GM12878 (cell line): ENCODE results near the gene MID1. TPM values are rescaled to one million over a fixed set of nuclear protein-coding genes. Genes with fewer than 3 reads are reported as not detected.

Source experiments
- ATAC-seq: fragments of 200-7000 bp; cut with Tn5 transposase; 3 replicates; pipeline ENCODE4 v1.9.1; 2020; ENCODE audit warnings: mild to moderate bottlenecking, moderate library complexity
- BruUV-seq: library from RNA; stranded (reverse); fragments of 400-500 nt; replicated peaks from 2 replicates; lab custom pipeline; 2021; lab: Mats Ljungman, UMichigan
- CTCF ChIA-PET: fragments of 300-600 bp; sonication (Branson Sonifier 250); formaldehyde crosslinking; extraction: SDS; loops from one replicate; lab custom pipeline; 2021; ENCODE audit warnings: inconsistent platforms; lab: Yijun Ruan, JAX
- POLR2A ChIA-PET: fragments of 350-600 bp; formaldehyde crosslinking; extraction: SDS; loops from one replicate; lab custom pipeline; 2021; ENCODE audit warnings: inconsistent platforms; lab: Charles Lee
- RAD21 ChIA-PET: fragments of 300-600 bp; sonication (Branson Sonifier 250); formaldehyde crosslinking; loops from one replicate; lab custom pipeline; 2023; ENCODE audit warnings: antibody characterized with exemption; ENCODE audit not compliant: unreplicated experiment; lab: Charles Lee
- SMC1A ChIA-PET: fragments of 300-600 bp; sonication (Branson Sonifier 250); formaldehyde crosslinking; loops from one replicate; lab custom pipeline; 2023; ENCODE audit not compliant: unreplicated experiment, uncharacterized antibody; lab: Charles Lee
- DNase-seq: peaks from one replicate; pipeline ENCODE4 v3.0.0-alpha.2; 2011; ENCODE audit warnings: low read depth, low spot score
- FAIRE-seq: peaks from 3 replicates; lab custom pipeline; 2011; peaks lifted over from hg19 to GRCh38; lab: Jason Lieb, UNC
- H2AFZ ChIP-seq: 2 replicates; pipeline ENCODE4 v1.6.0; 2011; ENCODE audit warnings: low read depth, low read length, control low read depth; ENCODE audit not compliant: control insufficient read depth
- H3K27ac ChIP-seq: 2 replicates; pipeline ENCODE4 v1.5.1; 2011; ENCODE audit warnings: control low read depth; ENCODE audit not compliant: control insufficient read depth, insufficient read depth
- H3K27me3 ChIP-seq, 2 experiments: replicated peaks in 1 of 2; 2 replicates each; pipeline versions ENCODE4 v1.6.0 to v1.6.1; 2011; ENCODE audit warnings: low read length in 1 of 2; ENCODE audit not compliant: control insufficient read depth in 2 of 2, insufficient read depth in 2 of 2
- H3K36me3 ChIP-seq, 2 experiments: 2 replicates each; pipeline ENCODE4 v1.5.1; 2011; ENCODE audit warnings: low read length in 1 of 2; ENCODE audit not compliant: control insufficient read depth in 2 of 2, insufficient read depth in 2 of 2
- H3K4me1 ChIP-seq: 2 replicates; pipeline ENCODE4 v1.6.1; 2011; ENCODE audit warnings: mild to moderate bottlenecking, low read length, moderate library complexity, mixed read lengths; ENCODE audit not compliant: control insufficient read depth, insufficient read depth
- H3K4me2 ChIP-seq: 2 replicates; pipeline ENCODE4 v1.6.0; 2011; ENCODE audit warnings: control low read depth; ENCODE audit not compliant: control insufficient read depth, insufficient read depth
- H3K4me3 ChIP-seq: fragments of 200-600 bp; sonication (generic); 2 replicates; pipeline ENCODE4 v1.5.1; 2016
- H3K79me2 ChIP-seq: 2 replicates; pipeline ENCODE4 v1.6.0; 2011; ENCODE audit warnings: low read length; ENCODE audit not compliant: control insufficient read depth, insufficient read depth
- H3K9ac ChIP-seq: 2 replicates; pipeline ENCODE4 v1.8.0; 2011; ENCODE audit warnings: low read length, control low read depth, mixed read lengths; ENCODE audit not compliant: control insufficient read depth, insufficient read depth
- H3K9me3 ChIP-seq: replicated peaks from 3 replicates; pipeline ENCODE4 v1.5.1; 2011; ENCODE audit warnings: mild to moderate bottlenecking, low read length; ENCODE audit not compliant: control insufficient read depth, insufficient read depth
- H4K20me1 ChIP-seq: 2 replicates; pipeline ENCODE4 v1.6.0; 2011; ENCODE audit not compliant: control insufficient read depth, insufficient read depth
- BRCA1 ChIP-seq: IDR thresholded peaks from 2 replicates; pipeline ENCODE4 v1.6.1; 2011; ENCODE audit warnings: low read depth, low read length, improper control_type of control experiment
- E4F1 ChIP-seq: fragments of 450-650 bp; IDR thresholded peaks from 2 replicates; pipeline ENCODE4 v1.6.1; 2018; ENCODE audit warnings: borderline replicate concordance, mild to moderate bottlenecking; ENCODE audit not compliant: partially characterized antibody
- ESRRA ChIP-seq: IDR thresholded peaks from 2 replicates; pipeline ENCODE4 v1.6.1; 2012; ENCODE audit warnings: mild to moderate bottlenecking, low read length, improper control_type of control experiment
- PKNOX1 ChIP-seq: fragments of 450-650 bp; IDR thresholded peaks from 2 replicates; pipeline ENCODE4 v1.6.1; 2016; ENCODE audit warnings: mild to moderate bottlenecking
- POLR2A ChIP-seq: IDR thresholded peaks from 2 replicates; pipeline ENCODE4 v1.6.1; 2011; ENCODE audit warnings: low read depth, mild to moderate bottlenecking, low read length
- RCOR1 ChIP-seq: conservative IDR thresholded peaks from 2 replicates; pipeline ENCODE4 v1.6.1; 2012; ENCODE audit warnings: low read depth, low read length, improper control_type of control experiment
- SMAD5 ChIP-seq: IDR thresholded peaks from 2 replicates; pipeline ENCODE4 v1.6.1; 2016; ENCODE audit warnings: antibody characterized with exemption, low read depth
- YY1 ChIP-seq: IDR thresholded peaks from 2 replicates; pipeline ENCODE4 v1.6.1; 2011; ENCODE audit warnings: low read depth, mild to moderate bottlenecking, low read length
- ZBTB4 ChIP-seq: fragments of 450-650 bp; formaldehyde crosslinking; IDR thresholded peaks from 2 replicates; pipeline ENCODE4 v1.4.0; 2022; ENCODE audit warnings: mild to moderate bottlenecking, moderate library complexity
- ZNF687 ChIP-seq: fragments of 450-650 bp; IDR thresholded peaks from 2 replicates; pipeline ENCODE4 v1.6.1; 2017; ENCODE audit warnings: mild to moderate bottlenecking, moderate library complexity
- WGBS: methylation state at CpG from one replicate; pipeline ENCODE4 v1.1.6; 2016; ENCODE audit warnings: low lambda C conversion rate; ENCODE audit not compliant: insufficient replicate concordance, insufficient coverage; ENCODE audit errors: missing lambda C conversion rate; 5-methylcytosine and 5-hydroxymethylcytosine counted together
- in situ Hi-C: fragments of 300-500 bp; cut with MboI; formaldehyde crosslinking; loops from 9 replicates; pipeline ENCODE4 v1.14.3; 2018; ENCODE audit warnings: mixed read lengths
- intact Hi-C: fragments of 100-400 bp; cut with micrococcal nuclease; formaldehyde crosslinking; loops from one replicate; pipeline ENCODE4 v1.14.2; 2022; ENCODE audit not compliant: unreplicated experiment
- polyA plus RNA-seq, 11 experiments: library from polyadenylated mRNA; depleted of rRNA in 4 of 11; unstranded in 6 of 11; stranded (reverse) in 5 of 11; fragments of >200 nt; fragmentation: Nextera tagmentation in 4 of 11; fragmentation: Illumina TruSeq in 1 of 11; extraction: Ambion mirVana in 4 of 11; extraction: Trizol in 1 of 11; gene quantifications; 1 replicate in 1 of 11; 2 replicates in 10 of 11; pipeline versions ENCODE4 v1.2.1 to v1.2.3, GENCODE V29; 2011 to 2016; ENCODE audit warnings: inconsistent platforms in 2 of 11, missing spikeins in 2 of 11, low read depth in 1 of 11
- total RNA-seq, 4 experiments: library from RNA; depleted of rRNA in 3 of 4; stranded (reverse); fragments of >200 nt in 3 of 4; fragmentation: Illumina TruSeq in 1 of 4; extraction: Trizol in 1 of 4; gene quantifications; 2 replicates each; pipeline versions ENCODE4 v1.2.1 to v1.2.3, GENCODE V29; 2013 to 2021

Gene MID1
- total and polyA plus RNA-seq, 10 of the 15 experiments (the other 5 are each of a cell fraction or from before 2014, with no cell fraction given) = 0.04 to 0.51 (median 0.14) TPM; not detected in 1

- no peak overlapping the region for H3K9ac ChIP-seq
- BruUV-seq = no TSS peak
- H2AFZ ChIP-seq = no peak overlapping the region
- H3K4me2 ChIP-seq = no peak overlapping the region
- no peak overlapping the region for H3K27ac ChIP-seq
- RAD21 ChIA-PET = no interaction called here
- H3K4me1 ChIP-seq = no peaks in the 10 kb centered on the region
- 0% methylated on average over 3 of the region's 3 CpGs for WGBS
- TF ChIP-seq RCOR1 = no peak
- no peak for TF ChIP-seq SMAD5
- TF ChIP-seq ZNF687 = no peak
- TF ChIP-seq E4F1 = no peak
- no peak for TF ChIP-seq POLR2A
- TF ChIP-seq YY1 = no peak
- TF ChIP-seq BRCA1 = no peak
- TF ChIP-seq PKNOX1 = no peak
- no peak for TF ChIP-seq ZBTB4 (CRISPR knock-in tag)
- no peak for TF ChIP-seq ESRRA
- CTCF ChIA-PET = no interaction called here
- no peaks in the 10 kb centered on the region for H3K79me2 ChIP-seq
- H3K9me3 ChIP-seq = no peaks in the 10 kb centered on the region
- no peak for DNase-seq
- intact Hi-C loops = no loop called here
- POLR2A ChIA-PET = no interaction called here
- SMC1A ChIA-PET = interaction anchor here (0.5 kb wide), 1 partner anchor 91 kb away, joined by 3 read pairs; no protein-coding TSS in a partner anchor
- H4K20me1 ChIP-seq = no peaks in the 10 kb centered on the region
- no peak for ATAC-seq
- no peaks in the 10 kb centered on the region for H3K36me3 ChIP-seq
- no peak for FAIRE-seq
- in situ Hi-C loops = no loop called here
- no peaks in the 10 kb centered on the region; a peak in 1 of 4 replicates for H3K27me3 ChIP-seq
- H3K4me3 ChIP-seq = no peak overlapping the region
These were observed 113.2 kb downstream of the MID1 start for GRCh38 chrX:10507181-10507580.
